ENCODE results near the gene ARMCX2.

The ARMCX2 gene

DNA sequence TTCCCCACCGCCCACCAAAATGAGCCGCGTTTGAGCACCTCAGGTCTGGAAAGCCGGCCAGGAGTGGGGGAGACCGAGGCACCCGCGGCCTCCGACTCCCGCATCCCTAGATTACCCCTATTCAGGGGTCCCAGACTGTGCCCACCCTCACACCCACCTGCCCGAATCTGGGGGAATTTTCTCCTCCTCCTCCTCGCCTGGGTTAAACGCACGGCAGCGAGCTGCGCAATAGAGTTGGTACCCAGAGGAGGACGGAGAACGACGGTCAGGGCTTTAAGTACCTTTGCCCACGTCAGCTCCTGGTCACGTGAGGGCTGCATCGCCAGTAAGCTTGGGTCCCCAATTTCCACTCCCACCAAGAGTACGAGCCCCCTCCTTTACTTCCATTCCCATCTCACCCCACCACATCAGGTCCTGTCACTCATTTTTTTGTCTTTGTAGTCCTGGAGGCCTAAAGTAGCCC, at the start of gene ARMCX2:
ARMCX2 (minus strand) TSS at position 250 of the 463 bp plus-strand sequence. CDS start 2,262 bp downstream, outside the sequence.
- H3K27ac ChIP-seq = no peak within 1 kb of the TSS
- TF ChIP-seq, protein P1, sequence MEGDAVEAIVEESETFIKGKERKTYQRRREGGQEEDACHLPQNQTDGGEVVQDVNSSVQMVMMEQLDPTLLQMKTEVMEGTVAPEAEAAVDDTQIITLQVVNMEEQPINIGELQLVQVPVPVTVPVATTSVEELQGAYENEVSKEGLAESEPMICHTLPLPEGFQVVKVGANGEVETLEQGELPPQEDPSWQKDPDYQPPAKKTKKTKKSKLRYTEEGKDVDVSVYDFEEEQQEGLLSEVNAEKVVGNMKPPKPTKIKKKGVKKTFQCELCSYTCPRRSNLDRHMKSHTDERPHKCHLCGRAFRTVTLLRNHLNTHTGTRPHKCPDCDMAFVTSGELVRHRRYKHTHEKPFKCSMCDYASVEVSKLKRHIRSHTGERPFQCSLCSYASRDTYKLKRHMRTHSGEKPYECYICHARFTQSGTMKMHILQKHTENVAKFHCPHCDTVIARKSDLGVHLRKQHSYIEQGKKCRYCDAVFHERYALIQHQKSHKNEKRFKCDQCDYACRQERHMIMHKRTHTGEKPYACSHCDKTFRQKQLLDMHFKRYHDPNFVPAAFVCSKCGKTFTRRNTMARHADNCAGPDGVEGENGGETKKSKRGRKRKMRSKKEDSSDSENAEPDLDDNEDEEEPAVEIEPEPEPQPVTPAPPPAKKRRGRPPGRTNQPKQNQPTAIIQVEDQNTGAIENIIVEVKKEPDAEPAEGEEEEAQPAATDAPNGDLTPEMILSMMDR (conservative IDR thresholded peaks at IDR 0.05) = no peak
- no peak for TF ChIP-seq ZFX (IDR thresholded peaks at IDR 0.05)

DNA sequence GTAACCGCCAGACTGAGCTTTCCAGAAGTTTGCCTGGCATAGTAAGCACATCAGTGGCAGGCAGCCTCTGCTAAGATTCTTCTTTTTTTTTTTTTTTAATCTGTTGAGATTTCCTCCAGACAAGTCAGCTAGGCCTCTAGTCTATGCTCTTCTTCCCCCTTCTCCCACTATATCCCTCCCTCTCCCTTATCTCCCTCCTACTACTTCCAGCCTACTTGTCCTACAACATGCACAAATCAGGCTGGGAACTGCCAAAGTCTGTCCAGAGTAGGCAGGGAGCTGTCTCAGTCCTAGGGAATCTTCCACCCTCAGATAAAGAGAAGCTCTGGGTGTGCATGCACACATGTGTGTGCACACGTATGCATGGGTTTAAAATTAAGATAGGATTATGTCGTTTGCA, 49.7 kb upstream of the ARMCX2 start:
- TF ChIP-seq, protein P1 (conservative IDR thresholded peaks at IDR 0.05) = no peak
- no peak for TF ChIP-seq ZFX (IDR thresholded peaks at IDR 0.05)
- no peak overlapping the region for H3K27ac ChIP-seq

DNA sequence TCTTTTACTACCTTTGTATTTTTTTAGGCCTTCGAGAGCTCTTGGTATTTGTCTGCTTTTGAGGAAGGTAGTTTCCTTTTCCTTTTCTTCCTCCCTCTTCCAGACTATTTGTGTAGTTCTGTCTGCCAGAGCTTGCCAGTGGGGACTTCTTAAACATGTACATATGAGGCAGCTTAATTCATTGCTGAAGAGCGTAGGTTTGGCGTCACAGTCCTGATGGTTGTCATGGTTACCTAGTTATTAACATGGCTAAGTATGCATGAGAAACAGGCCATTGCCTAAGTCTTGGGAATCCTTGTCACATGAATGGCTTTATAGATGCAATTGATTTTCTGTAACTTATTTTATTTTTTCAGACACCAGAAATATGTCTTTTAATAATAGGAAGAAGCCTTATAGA, 48.5 kb upstream of the ARMCX2 start:
- no peak for TF ChIP-seq ZFX (IDR thresholded peaks at IDR 0.05)
- TF ChIP-seq, protein P1 (conservative IDR thresholded peaks at IDR 0.05) = no peak

DNA sequence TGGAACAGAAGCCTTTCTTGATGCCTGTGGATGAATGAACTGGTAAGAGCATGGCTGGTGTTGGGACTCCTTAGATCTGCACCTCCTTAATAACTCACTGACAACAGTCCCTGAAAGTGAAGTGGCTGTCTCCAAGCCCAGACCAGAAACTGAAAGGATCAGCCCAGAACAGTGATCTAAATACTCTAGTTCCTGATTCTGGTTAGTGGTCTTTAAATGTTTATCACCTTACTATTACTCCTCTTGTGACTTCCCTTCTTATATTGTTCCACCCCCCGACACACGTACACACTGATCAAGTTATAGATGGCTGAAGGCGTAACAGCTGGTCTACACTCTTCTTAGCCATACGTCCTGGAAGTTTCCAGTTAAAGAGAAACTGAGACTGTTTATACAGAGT, 33.8 kb upstream of the ARMCX2 start:
- H3K27ac ChIP-seq = no peak overlapping the region
- TF ChIP-seq ZFX (IDR thresholded peaks at IDR 0.05) = no peak
- TF ChIP-seq, protein P1 (conservative IDR thresholded peaks at IDR 0.05) = no peak

More for the DNA sequence above, 48.5 kb upstream of the ARMCX2 start:
- no peak overlapping the region for H3K27ac ChIP-seq

- H3K27ac ChIP-seq = no peak overlapping the region
- TF ChIP-seq, protein P1 (conservative IDR thresholded peaks at IDR 0.05) = no peak
These were observed 32.2 kb upstream of the ARMCX2 start for GRCh38 chrX:101691835-101692234.

- no peak for TF ChIP-seq ZFX (IDR thresholded peaks at IDR 0.05)
- TF ChIP-seq, protein P1 (conservative IDR thresholded peaks at IDR 0.05) = no peak
- H3K27ac ChIP-seq = no peak overlapping the region
These were observed 26.9 kb upstream of the ARMCX2 start for GRCh38 chrX:101686574-101686973.

DNA sequence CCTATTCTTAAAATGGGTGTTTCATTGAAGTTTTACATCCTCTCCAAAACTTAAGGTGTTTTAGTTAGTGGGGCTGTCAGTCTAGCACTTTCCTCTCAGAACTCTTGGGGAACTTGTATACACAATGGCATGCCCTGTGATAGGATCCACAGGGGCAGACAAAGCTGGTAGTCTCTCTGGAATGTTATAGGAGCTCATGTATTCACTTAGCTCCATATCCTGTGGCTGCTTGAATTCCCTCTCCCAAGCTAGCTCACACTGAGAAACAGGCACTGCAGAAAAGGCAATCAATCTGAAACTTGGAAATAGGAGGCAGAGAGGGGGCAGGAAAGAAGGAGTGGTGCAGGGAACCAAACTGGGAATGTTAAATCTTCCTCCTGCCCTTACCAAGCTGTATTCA, 26.3 kb upstream of the ARMCX2 start:
- no peak for TF ChIP-seq ZFX (IDR thresholded peaks at IDR 0.05)
- TF ChIP-seq, protein P1 (conservative IDR thresholded peaks at IDR 0.05) = no peak
- no peak overlapping the region for H3K27ac ChIP-seq
